CD4-positive, alpha-beta T cell treated with Interleukin-10 for 1 hour (primary cell): ENCODE data around the gene LCE1E.

ENCODE experiments used
- DNase-seq: peaks from one replicate; pipeline ENCODE4 v3.0.0-alpha.2; 2020

The LCE1E gene, protein sequence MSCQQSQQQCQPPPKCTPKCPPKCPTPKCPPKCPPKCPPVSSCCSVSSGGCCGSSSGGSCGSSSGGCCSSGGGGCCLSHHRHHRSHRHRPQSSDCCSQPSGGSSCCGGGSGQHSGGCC

GRCh38 chr1:152786077-152786476 lies at the start of gene LCE1E:
TSS of gene LCE1E (plus strand) at chr1:152786257. CDS start at chr1:152787300, 1,043 bp downstream.
- no peak for DNase-seq

GRCh38 chr1:152737997-152738396 lies 48.1 kb upstream of the LCE1E start:
- DNase-seq = no peak

- DNase-seq = no peak
These were observed 46.2 kb upstream of the LCE1E start for GRCh38 chr1:152739841-152740240.

DNA sequence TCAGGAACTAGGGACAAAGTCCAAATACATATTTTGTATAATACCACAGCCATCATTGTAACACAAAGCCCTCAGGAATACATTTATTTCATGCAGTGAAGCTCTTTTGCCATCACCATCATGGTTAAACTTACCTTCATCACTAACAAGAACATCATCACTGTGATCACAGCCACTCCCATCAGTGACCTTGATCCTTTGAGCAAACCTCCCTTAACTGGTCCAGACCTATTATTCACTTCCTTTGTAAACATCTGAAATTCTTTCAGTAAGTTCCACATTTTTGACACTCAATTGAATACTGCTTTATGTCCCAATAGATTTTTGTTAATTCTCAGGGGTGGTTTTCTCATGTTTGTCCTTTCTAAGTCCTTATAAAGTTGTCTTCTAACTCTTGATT lies 44.4 kb upstream of the LCE1E start:
- DNase-seq = no peak

DNA sequence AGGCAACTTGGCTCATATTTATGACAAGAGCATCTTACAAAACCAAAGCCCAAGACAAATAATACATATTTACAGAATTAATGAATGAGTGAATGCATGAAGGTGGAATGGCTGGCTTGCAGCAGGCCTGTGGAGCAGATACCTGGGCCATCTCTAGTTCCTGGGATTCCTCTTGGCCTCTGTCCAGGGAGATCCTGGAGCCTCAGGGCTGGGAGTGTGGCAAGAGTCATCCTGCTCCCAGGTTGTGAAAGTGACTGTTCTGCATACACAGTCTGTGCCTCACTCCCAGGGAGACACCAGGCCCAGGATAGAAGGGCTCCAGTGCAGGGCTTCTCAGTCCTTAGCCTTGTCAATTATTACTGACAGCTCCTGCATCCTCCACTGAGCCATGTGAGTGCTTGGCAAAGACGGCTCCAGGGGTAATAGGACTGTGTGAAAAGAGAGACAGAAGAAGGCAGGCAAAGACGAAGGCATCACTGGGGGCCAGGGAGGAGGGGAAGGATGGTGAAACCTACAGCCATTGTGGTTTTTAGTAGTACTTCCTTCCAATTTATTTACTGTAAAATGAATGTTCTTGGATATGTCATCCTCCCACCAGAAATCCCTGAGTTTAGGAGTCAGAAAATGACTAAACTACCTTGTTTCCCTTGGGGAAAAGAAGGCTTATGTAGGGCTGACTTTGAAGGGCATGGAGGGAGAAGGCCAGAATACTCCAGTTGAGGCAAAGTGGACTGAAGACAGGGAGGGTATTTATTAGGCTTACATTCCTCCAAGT lies 42.5 kb upstream of the LCE1E start:
- no peak for DNase-seq

DNA sequence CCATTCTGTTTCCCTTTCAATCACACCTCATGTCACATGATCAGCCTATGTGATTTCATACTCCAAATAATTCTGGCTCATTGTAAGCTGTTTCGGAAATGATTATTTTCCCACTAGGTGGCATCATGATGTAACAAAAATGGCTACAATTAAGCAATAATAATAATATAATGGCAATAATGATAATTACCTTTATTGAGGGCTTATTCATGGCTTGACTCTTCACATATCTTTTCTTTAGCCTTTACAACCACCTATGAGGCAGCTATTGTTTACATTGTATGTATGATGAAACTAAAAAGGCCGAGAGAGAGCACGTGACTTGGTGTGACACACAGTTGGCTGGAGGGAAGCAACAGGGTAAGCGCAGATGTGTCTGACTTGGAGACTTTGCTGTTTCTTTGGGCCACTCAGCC lies 40.8 kb upstream of the LCE1E start:
- DNase-seq = no peak

- no peak for DNase-seq
These were observed 40.2 kb upstream of the LCE1E start for GRCh38 chr1:152745765-152746444.

- DNase-seq = no peak
These were observed 38.2 kb upstream of the LCE1E start for GRCh38 chr1:152747831-152748230.

DNA sequence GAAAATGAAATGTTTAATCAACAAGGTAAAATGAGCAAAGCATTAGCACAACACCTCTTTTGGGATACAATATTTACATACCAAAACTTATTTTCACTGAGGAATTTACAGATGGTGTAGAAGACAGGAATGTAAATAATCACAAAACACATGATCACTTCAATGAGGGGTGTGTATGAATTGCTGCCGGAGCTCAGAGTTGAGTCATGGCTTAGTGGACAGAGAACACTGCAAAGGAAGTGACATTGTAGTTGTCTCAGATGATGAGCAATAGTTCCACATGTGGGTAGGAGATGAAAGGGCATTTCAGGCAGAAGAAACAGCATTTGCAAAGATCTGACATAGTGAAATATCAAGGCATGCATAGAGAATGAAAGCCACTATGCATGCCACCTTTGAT lies 33.8 kb upstream of the LCE1E start:
- DNase-seq = no peak

GRCh38 chr1:152753586-152753985 lies 32.5 kb upstream of the LCE1E start:
- DNase-seq = no peak

DNA sequence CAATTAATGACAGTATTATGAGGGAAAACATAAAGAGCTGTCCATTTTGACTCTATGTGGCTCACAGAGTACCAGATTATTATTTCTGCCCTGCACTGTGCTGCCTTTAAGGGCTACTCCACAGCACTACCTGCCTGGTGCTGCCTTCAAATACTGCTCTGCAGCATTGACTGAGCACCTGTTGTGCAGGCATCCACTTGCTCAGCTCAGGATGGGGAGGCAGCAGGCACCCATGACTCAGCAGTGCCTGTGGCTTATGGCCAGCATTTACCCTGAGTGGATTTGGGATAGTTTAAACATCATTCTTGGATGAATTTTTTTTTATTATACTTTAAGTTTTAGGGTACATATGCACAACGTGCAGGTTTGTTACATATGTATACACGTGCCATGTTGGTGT lies 29.2 kb upstream of the LCE1E start:
- no peak for DNase-seq

GRCh38 chr1:152757747-152758146 lies 28.3 kb upstream of the LCE1E start, which contains the start of gene KPRP:
TSS of gene KPRP (plus strand) at chr1:152758025. CDS start at chr1:152759589, 1,564 bp downstream.
- DNase-seq = no peak

DNA sequence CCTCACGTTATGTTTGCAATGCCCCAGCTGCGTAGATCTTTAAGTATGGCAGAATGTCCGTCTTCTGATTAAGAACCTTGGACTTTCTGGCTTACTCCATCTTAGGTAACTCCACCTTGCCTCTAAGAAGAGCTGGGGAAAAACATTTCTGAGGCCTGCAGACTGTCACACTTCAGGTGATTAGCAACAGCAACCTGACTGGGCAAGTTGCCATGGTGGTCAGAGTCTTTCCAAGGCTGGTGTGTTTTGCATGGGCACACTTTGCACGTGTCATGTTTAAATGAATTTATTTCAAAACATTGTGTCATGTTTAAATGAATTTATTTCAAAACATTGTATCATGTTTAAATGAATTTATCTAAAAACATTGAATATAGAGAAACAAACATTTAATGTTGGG lies 27.4 kb upstream of the LCE1E start:
- DNase-seq = no peak

DNA sequence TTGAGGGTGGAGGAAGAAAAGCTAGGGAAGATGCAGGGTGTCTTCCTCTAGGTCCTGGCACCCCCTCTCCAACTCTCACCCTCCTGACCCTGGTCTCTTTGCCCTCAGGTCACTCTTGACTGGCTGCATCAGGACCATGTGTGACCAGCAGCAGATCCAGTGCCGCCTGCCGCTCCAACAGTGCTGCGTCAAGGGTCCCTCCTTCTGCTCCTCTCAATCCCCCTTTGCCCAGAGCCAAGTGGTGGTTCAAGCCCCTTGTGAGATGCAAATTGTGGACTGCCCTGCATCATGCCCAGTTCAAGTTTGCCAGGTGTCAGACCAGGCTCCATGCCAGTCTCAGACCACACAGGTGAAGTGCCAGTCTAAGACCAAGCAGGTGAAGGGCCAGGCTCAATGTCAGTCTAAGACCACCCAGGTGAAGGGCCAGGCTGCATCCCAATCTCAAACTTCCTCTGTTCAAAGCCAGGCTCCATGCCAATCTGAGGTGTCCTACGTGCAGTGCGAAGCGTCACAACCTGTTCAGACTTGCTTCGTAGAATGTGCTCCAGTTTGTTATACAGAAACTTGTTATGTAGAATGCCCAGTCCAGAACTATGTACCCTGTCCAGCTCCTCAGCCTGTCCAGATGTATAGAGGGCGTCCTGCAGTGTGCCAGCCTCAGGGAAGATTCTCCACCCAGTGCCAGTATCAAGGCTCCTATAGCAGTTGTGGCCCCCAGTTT lies 26.4 kb upstream of the LCE1E start:
- DNase-seq = no peak

DNA sequence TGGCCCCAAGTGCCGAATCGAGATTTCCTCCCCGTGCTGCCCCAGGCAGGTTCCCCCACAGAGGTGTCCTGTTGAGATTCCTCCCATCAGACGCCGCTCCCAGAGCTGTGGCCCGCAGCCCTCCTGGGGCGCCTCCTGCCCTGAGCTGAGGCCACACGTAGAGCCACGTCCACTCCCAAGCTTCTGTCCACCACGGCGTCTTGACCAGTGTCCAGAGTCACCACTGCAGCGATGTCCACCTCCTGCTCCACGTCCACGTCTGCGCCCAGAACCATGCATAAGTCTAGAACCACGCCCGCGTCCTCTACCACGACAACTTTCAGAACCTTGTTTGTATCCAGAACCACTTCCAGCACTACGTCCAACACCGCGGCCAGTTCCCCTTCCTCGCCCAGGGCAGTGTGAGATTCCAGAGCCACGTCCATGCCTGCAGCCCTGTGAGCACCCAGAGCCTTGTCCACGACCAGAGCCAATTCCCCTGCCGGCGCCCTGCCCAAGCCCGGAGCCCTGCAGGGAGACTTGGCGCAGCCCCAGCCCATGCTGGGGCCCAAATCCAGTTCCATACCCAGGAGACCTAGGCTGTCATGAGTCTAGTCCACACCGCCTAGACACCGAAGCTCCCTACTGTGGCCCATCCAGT lies 25.4 kb upstream of the LCE1E start:
- DNase-seq = no peak

- no peak for DNase-seq
These were observed 24.3 kb upstream of the LCE1E start for GRCh38 chr1:152761609-152762213.

GRCh38 chr1:152768847-152769533 lies 17.1 kb upstream of the LCE1E start:
- no peak for DNase-seq

- no peak for DNase-seq
These were observed 15.6 kb upstream of the LCE1E start for GRCh38 chr1:152770411-152770810.

DNA sequence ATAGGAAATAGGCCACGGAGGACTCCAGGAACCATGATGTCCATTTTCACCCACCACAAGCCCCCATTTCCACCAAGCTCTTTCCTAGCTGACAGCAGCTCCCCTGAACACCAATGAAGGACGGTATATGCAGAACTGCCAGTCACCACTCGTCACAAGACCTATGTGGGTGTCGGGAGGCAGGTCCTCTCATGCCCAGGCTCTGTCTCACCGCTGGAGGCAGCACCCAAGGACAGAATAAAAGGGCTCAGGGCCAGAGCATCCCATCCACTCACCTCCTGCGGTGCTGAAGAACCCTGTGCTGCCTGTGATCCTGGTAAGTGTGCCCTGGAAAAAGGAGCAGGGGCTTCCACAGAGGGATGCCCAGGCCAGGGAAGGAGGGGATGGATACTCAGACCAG lies 11.2 kb upstream of the LCE1E start, which contains the start of gene LCE1F:
Gene LCE1F, plus strand, starts transcription at position 266 of the 400 bp plus-strand sequence. CDS start 1,232 bp downstream, outside the sequence.
- DNase-seq = no peak

DNA sequence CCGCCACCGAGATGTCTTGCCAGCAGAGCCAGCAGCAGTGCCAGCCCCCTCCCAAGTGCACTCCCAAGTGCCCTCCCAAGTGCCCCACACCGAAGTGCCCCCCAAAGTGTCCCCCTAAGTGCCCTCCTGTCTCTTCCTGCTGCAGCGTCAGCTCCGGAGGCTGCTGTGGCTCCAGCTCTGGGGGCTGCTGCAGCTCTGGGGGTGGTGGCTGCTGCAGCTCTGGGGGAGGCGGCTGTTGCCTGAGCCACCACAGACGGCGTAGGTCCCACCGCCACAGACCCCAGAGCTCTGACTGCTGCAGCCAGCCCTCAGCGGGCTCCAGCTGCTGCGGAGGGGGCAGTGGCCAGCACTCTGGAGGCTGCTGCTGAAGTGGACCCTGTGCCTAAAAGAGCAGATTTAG lies 9.7 kb upstream of the LCE1E start:
- no peak for DNase-seq

DNA sequence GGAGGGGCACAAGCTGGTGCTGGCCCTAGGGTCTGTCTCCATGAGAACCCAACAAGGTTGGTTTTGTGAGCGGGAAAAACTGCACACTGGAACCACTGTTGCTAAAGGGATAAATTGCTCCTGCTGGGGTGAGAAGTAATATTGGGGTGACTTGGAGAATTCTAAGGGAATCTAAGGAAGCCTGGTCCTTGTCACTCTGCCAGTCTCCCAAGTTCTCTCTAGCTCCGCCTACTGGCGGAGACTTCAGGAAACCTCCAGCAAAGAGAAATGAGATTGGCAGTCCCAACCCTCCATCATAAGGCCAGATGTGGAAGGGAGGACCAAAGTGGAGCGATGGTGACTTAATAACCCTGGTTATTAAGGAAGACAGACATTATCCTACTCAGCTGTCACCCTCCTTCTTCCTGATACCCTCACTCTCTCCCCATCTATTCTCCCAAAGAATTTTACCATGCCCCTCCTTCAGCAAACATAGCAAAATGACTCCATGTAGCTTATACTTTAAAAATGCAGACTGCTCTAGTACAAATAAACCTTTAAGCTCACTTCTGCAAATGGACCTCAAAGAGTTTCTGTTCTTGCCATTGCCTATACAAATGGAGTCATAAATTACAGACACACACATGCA lies 8.4 kb upstream of the LCE1E start:
- no peak for DNase-seq
